Ovary (tissue), 3 donors: ENCODE results near the gene IFI6.

Experiments
- CTCF ChIP-seq, 3 donors: fragments of 450-650 bp in 2 of 3; fragments of 200-600 bp in 1 of 3; IDR thresholded peaks; one replicate each; pipeline versions ENCODE4 v1.5.1 to v1.8.0; 2016 to 2022; ENCODE audit warnings: antibody characterized with exemption in 3 of 3, mild to moderate bottlenecking in 1 of 3
- POLR2A ChIP-seq: fragments of 450-650 bp; IDR thresholded peaks from one replicate; pipeline ENCODE4 v1.6.1; 2017; ENCODE audit warnings: antibody characterized with exemption, mild to moderate bottlenecking, moderate library complexity
- donor health status: DM: no; HTN: no; CAD: no.

- TF ChIP-seq CTCF (IDR thresholded peaks at IDR 0.05), result no peak
- no peak for TF ChIP-seq POLR2A
Measured at GRCh38 chr1:27618341-27619082, 53.5 kb downstream of the IFI6 start.
